ENCODE measurements around the gene LSM14A.
A peak's percentile ranks its signal among the peaks of the same experiment; 100 is the strongest.
"Not testable (repeated sequence)": the region's sequence is repeated elsewhere in the genome, so short reads cannot be mapped to it uniquely, and the experiment has no call there.

The LSM14A gene

GRCh38 chr19:34193439-34193838, 21.1 kb downstream of the LSM14A start:
- DNase-seq: no peak

- DNase-seq: no peak
These were observed 21.6 kb downstream of the LSM14A start for GRCh38 chr19:34193876-34194275.

- no peak for DNase-seq
These were observed 28.8 kb downstream of the LSM14A start for GRCh38 chr19:34201133-34201532.

- DNase-seq: not testable (repeated sequence)
These were observed 33.0 kb downstream of the LSM14A start for GRCh38 chr19:34205324-34205723.

GRCh38 chr19:34208291-34208884, 36.1 kb downstream of the LSM14A start:
- DNase-seq: no peak

- DNase-seq: no peak
These were observed 37.4 kb downstream of the LSM14A start for GRCh38 chr19:34209726-34210125.

GRCh38 chr19:34213283-34213682, 41.0 kb downstream of the LSM14A start:
- DNase-seq: no peak

- DNase-seq: no peak
These were observed 41.7 kb downstream of the LSM14A start for GRCh38 chr19:34214040-34214439.

GRCh38 chr19:34215006-34215665, 42.8 kb downstream of the LSM14A start:
- DNase-seq: no peak

GRCh38 chr19:34215666-34216038, 43.3 kb downstream of the LSM14A start:
- DNase-seq: no peak

- DNase-seq: not testable (repeated sequence)
These were observed 44.5 kb downstream of the LSM14A start for GRCh38 chr19:34216745-34217219.

- DNase-seq: peak; percentile 6 to 39
These were observed 45.9 kb downstream of the LSM14A start for GRCh38 chr19:34217952-34218817.

GRCh38 chr19:34218818-34219164, 46.5 kb downstream of the LSM14A start:
- no peak for DNase-seq

- peak; percentile 52 to 82 for DNase-seq
These were observed 48.3 kb downstream of the LSM14A start for GRCh38 chr19:34220472-34221063.

- DNase-seq: no peak
These were observed 50.1 kb downstream of the LSM14A start for GRCh38 chr19:34222386-34222785.

- no peak for DNase-seq
These were observed 52.8 kb downstream of the LSM14A start for GRCh38 chr19:34224996-34225658.

- DNase-seq: no peak
These were observed 53.3 kb downstream of the LSM14A start for GRCh38 chr19:34225659-34226015.

GRCh38 chr19:34226036-34226435, 53.7 kb downstream of the LSM14A start:
- no peak for DNase-seq

GRCh38 chr19:34228347-34228746, 56.0 kb downstream of the LSM14A start:
- no peak for DNase-seq

GRCh38 chr19:34228762-34229161, 56.5 kb downstream of the LSM14A start:
- no peak for DNase-seq

- no peak for DNase-seq
These were observed 57.4 kb downstream of the LSM14A start for GRCh38 chr19:34229721-34230120.

GRCh38 chr19:34230820-34231219, 58.5 kb downstream of the LSM14A start:
- no peak for DNase-seq

GRCh38 chr19:34231439-34231838, 59.1 kb downstream of the LSM14A start:
- DNase-seq: no peak
